ENCODE results near the gene EIF2B4. TPM values are rescaled to one million over a fixed set of nuclear protein-coding genes. Genes with fewer than 3 reads are reported as not detected.

The EIF2B4 gene
- total RNA-seq, 4 donors from 2014 or later, result 43.3 to 69.0 (median 59.8) TPM

- Histone ChIP-seq H3K27ac (no peak overlapping the region), H3K9me3 (no peaks in the 10 kb centered on the region), H3K4me1 (no peaks in the 10 kb centered on the region), H3K4me3 (no peak overlapping the region), H3K27me3 (no peaks in the 10 kb centered on the region), H3K36me3 (peaks cover 0 to 10% (median 0%) of the 10 kb centered on the region in 3 donors)
- 97 to 98% methylated on average over 33 of the region's 33 CpGs for WGBS, 2 donors
- TF ChIP-seq CTCF (IDR thresholded peaks at IDR 0.05), result no peak
- no peak for TF ChIP-seq POLR2A (IDR thresholded peaks at IDR 0.05)
- TF ChIP-seq EP300 (IDR thresholded peaks at IDR 0.05), result no peak
- DNase-seq (ENCODE audit: low spot score in 2 of 2), result no peak
Measured at GRCh38 chr2:27393225-27393624, 23.1 kb upstream of the EIF2B4 start.

- no peak overlapping the region for H3K27ac ChIP-seq
- no peak for TF ChIP-seq POLR2A (IDR thresholded peaks at IDR 0.05)
- no peak for TF ChIP-seq EP300 (IDR thresholded peaks at IDR 0.05)
- TF ChIP-seq CTCF (IDR thresholded peaks at IDR 0.05), result no peak
- no peak overlapping the region for H3K4me3 ChIP-seq
- DNase-seq (ENCODE audit: low spot score in 2 of 2), result no peak
- H3K27me3 ChIP-seq, result no peaks in the 10 kb centered on the region
- no peaks in the 10 kb centered on the region for H3K9me3 ChIP-seq
- peaks cover 0 to 19% (median 0%) of the 10 kb centered on the region in 3 donors for H3K36me3 ChIP-seq
- WGBS, 2 donors, result 94 to 95% methylated on average over 9 of the region's 9 CpGs
- H3K4me1 ChIP-seq, result no peaks in the 10 kb centered on the region
Measured at GRCh38 chr2:27390822-27391679, 20.9 kb upstream of the EIF2B4 start.

- peaks cover 0 to 34% (median 15%) of the 10 kb centered on the region in 4 donors for H3K4me1 ChIP-seq
- H3K36me3 ChIP-seq, result peaks cover 0 to 70% (median 20%) of the 10 kb centered on the region in 3 donors
- H3K4me3 ChIP-seq, result no peak overlapping the region
- TF ChIP-seq POLR2A (IDR thresholded peaks at IDR 0.05) (no peak), CTCF (IDR thresholded peaks at IDR 0.05) (no peak), EP300 (IDR thresholded peaks at IDR 0.05) (no peak)
- no peak for DNase-seq (ENCODE audit: low spot score in 2 of 2)
- no peaks in the 10 kb centered on the region for H3K27me3 ChIP-seq
- H3K9me3 ChIP-seq, result no peaks in the 10 kb centered on the region
- 92% methylated on average over 10 of the region's 10 CpGs for WGBS, 2 donors
- peak overlapping the region; percentile 68 to 93 (median 84) for H3K27ac ChIP-seq
Measured at GRCh38 chr2:27381577-27382181, 11.5 kb upstream of the EIF2B4 start.

GRCh38 chr2:27380626-27381545 is 10.7 kb upstream of the EIF2B4 start, which contains the start of gene ZNF513:
TSS of gene ZNF513 (minus strand) at chr2:27380734. CDS start at chr2:27380526, 208 bp downstream.
- H3K4me3 ChIP-seq, result peak within 1 kb of the TSS; percentile 43 to 79 (median 69)
- H3K27me3 ChIP-seq, result no peaks in the 10 kb centered on the region
- peak; percentile 43 to 50 for TF ChIP-seq POLR2A (IDR thresholded peaks at IDR 0.05)
- TF ChIP-seq CTCF (IDR thresholded peaks at IDR 0.05), result peak in 1 of 5 experiments; percentile 19
- peak; percentile 67 to 91 for TF ChIP-seq EP300 (IDR thresholded peaks at IDR 0.05)
- peaks cover 0 to 70% (median 28%) of the 10 kb centered on the region in 3 donors for H3K36me3 ChIP-seq
- no peaks in the 10 kb centered on the region for H3K9me3 ChIP-seq
- peak; percentile 91 to 93 for DNase-seq (ENCODE audit: low spot score in 2 of 2)
- H3K27ac ChIP-seq, result peak within 1 kb of the TSS; percentile 68 to 93 (median 84)
- peaks cover 0 to 36% (median 15%) of the 10 kb centered on the region in 4 donors for H3K4me1 ChIP-seq
- 18 to 29% methylated on average over 37 to 49 of the region's 67 CpGs for WGBS, 2 donors

Measured in tibial nerve (tissue), 4 donors.